GM21737 (cell line): ENCODE data around the gene LRRC28.

Experiments used
- ATAC-seq: cut with Tn5 transposase; IDR thresholded peaks from one replicate; pipeline ENCODE4 v1.9.1; 2021; ENCODE audit warnings: mild to moderate bottlenecking, moderate library complexity; ENCODE audit not compliant: unreplicated experiment

The LRRC28 gene

DNA sequence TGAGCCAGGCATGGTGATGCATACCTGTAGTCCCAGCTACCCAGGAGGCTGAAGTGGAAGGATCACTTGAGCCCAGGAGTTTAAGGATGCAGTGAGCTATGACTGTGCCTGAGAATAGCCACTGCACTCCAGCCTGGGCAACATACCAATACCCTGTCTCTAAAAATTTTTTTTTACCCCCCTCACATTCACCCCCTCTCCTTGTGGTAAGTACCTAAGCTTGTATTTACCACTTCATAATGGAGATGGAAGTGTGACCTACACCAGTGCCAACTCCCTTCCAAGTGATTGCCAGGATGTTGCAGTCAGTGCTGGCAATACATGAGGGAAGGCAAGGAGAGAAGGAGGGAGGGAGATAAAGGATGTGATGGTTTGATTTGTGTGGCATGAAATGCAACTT is 84.2 kb downstream of the LRRC28 start:
- no peak for ATAC-seq

DNA sequence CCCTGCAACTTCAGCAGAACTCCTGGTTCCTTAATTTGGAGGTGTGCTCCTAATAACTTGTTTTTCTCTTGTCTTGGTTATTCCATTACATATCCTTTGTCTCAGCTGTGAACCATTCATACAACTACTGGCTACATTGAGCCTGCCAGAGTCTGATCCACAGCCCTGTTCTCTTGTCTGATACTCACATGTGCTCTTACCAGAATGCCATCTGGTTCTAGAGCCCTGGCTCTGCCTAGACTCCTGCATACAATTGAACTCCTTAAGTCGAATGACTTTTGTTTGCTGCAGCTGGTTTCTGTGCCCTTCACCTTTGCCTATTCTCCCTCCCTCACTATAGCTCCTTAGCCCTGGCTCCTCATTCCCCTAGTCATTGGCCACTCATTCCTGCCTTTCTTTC is 85.5 kb downstream of the LRRC28 start:
- ATAC-seq: no peak

DNA sequence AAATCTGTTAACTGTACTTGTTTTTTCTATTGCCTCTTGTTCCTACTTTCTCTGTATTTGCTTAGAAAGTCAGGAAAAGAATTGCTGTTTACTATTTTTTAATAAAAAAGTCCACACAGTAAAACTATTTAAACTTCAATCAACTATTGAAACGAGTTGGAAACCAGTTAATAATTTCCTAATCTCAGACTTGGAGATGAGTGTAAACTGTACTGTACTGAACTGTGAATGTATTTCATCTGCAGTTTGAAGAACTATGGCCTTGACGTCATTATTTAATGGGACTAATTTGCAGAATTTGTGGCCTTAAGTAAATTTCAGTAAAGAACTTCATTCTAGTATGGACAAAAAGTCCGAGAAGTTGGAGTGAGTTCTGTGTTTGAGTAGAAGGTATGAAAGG is 89.1 kb downstream of the LRRC28 start:
- ATAC-seq: no peak

DNA sequence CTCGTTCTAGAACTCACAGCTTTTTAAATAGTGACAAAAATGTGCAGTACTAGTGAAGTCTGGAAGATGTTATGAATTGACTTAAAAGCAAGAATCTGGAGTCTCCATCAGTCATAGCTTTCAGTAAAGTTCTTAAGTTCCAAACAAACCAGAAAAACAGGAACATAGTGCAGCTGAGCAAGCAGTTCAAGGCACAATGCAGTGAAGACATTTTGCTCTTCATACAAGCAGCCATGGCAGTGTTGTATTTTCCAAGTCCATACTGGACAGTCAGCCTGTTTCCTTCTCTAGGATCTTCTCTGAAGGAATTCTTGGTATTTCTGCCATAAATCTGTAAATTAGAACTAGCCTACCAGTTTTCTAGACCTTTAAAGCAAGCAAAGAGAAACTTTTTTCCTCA is 90.5 kb downstream of the LRRC28 start:
- ATAC-seq: no peak

DNA sequence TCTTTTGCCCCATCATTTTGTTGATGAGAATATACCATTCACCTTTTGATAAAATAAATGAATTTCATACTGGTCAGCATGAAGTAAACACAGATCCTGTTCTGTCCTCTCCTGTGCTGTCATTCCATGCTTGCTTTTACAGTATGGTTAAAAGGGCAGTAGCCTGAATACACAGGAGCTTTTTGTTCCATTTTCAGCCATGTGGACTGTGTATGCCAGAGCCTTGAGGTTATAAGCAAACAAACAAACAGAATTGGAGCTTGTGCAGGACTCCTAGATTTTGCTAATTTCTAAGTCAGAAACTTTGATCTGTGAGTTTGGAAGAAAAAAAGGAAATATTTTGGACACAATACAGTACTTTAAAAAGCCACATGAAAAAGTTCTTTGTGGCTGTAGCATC is 91.9 kb downstream of the LRRC28 start:
- no peak for ATAC-seq

DNA sequence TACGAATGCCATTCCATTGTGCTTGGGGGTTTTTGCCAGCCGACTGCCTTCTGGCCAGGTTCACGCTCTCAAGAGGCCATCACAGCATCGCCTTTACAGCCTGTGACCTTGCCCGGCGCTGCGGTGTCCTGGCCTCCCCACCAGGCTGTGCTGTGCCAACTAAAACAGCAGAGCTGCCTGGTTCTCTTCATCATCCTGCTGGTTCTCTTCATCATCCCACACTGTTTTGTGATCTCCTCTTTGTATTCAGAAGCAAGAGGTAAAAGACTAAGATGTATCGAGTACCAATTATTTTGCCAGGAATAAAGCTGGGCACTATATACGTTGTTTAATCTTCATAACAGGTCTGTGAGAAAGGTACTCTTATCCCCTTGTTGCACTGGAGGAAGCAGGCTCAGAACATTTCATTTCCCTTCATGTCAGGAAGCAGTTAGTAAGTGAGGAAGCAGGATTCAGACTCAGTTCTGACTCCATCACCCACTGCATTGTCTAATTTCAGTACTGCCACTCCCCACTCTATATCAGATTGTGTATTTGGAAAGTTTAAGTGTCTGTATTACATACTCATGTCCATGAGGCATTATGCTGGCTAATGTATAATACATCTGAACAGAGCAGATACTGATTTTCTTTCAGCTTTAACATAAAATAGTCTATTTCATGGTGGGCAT is 92.7 kb downstream of the LRRC28 start:
- ATAC-seq: no peak

DNA sequence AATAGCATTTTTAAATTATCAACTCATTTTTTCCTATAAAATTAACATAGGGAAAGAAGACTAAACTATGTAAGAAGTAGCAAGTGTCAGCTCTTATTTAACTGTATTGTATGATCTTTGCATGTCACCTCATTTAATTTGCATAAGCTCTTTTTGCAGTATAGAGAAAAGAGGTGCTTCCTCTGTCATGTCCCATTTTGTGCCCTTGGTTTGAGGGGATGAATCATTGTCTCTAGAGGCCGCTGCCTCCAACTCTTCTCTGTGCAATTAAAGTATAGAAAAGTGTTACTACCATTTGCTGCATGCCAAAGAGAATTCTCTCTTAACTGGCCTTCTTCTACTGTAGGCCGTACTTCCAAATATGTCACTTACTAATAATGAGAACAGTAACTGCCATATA is 93.4 kb downstream of the LRRC28 start:
- ATAC-seq: no peak

DNA sequence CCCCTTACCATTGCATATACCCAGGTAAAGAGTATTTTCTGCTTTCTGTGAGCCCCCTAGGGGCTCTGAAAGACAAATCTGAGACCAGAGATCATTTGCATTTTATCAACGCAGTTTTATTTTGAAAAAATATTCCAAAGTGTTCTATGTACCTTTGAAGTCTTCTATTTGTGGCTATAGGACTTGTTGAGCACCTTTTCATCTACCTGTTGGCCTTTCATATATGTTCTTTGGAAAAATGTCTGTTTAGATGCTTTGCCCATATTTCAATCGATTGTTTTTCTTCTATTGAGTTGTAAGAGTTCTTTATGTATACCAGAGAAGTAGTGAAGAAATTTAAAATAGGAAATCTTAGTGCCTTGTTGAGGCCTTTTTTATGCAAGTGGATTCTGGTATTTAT is 94.0 kb downstream of the LRRC28 start:
- no peak for ATAC-seq

DNA sequence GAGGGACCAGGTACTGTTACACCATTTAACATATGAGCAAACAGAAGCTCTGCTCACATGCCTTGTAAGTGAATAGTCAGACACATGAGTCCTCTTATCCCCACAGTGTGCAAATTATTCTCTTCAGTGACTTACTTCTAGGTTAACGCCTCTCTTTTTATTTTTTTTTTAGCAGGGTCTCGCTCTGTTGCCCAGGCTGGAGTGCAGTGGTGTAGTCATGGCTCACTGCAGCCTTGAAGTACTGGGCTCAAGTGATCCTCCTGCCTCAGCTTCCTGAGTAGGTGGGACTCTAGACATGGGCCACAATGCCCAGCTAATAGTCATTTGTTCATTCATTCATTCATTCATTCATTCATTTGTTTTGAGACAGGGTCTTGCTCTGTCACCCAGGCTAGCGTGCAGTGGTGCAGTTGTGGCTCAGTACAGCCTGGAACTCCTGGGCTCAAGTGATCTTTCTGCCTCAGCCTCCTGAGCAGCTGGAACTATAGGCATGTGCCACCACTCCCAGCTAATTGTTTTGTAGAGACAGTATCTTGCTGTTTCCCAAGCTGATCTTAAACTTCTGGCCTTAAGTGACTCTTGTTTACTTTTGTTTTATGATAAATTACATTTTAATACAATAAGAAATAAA is 94.7 kb downstream of the LRRC28 start:
- no peak for ATAC-seq

DNA sequence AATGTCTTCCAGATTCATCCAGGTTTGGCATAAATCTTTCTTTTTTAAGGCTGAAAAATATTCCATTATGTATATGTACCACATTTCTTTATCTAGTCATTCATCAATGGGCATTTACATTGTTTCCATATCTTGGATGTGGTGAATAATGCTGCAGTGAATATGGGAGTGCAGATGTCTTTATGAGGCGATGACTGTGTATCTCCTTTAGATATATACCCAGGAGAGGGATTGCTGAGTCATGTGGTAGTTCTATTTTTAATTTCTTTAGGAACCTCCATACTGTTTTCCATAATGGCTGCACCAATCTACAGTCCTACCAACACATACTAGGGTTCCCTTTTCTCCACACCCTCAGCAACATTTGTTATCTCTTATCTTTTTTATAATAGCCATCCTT is 96.3 kb downstream of the LRRC28 start:
- ATAC-seq: no peak

DNA sequence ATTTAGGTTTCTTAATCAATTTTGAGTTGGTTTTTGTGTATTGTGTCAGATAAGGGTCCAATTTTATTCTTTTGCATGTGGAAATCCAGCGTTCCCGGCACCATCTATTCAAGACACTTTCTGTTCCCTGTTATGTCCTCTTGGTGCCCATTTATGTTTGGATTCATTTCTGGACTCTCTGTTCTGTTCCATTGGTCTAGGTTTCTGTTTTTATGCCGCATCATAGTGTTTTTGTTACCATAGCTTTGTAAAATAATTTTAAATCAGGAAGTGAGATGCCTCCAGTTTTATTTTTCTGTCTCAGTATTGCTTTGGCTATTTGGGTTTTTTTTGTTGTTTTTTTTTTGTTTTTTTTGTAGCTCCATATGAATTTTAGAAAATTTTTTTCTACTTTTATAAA is 97.1 kb downstream of the LRRC28 start:
- ATAC-seq: no peak

DNA sequence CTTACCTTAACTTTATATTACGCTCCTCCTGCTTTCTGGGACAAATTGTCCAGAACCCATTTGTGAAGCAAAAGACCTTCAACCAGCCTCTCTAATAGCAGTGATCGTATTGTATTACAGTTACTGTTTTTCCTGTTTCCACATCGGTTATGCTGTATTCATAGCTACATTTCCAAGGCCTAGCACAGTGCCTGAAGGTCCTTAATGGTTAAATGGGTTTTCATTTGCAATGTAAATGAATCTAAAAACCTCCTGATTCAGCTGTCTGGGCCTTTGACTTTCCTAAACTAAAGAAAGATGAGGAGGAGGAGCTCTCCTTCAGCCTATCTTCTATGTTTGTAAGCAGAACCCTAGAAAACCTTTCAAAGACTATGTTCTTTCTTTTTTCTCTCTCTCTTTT is 99.1 kb downstream of the LRRC28 start:
- ATAC-seq: no peak

DNA sequence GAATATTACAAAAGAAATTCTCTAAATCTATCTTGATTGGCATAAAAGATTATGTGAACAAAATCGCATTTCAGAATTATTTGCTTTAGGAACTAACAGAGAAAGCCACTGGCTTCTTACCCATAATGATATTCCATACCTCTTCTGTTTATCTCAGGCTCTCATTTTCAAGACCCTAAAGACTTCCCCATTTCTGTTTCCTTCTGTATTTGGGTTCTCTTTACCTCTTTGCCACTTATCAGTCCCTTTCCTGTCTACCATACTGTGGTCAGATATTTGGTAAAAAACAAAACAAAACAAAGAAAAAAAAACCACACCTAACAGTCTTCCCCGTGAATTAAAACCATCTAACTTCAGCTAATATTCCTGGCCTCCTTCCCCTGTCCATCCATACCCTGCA is 108.5 kb downstream of the LRRC28 start:
- ATAC-seq: no peak

DNA sequence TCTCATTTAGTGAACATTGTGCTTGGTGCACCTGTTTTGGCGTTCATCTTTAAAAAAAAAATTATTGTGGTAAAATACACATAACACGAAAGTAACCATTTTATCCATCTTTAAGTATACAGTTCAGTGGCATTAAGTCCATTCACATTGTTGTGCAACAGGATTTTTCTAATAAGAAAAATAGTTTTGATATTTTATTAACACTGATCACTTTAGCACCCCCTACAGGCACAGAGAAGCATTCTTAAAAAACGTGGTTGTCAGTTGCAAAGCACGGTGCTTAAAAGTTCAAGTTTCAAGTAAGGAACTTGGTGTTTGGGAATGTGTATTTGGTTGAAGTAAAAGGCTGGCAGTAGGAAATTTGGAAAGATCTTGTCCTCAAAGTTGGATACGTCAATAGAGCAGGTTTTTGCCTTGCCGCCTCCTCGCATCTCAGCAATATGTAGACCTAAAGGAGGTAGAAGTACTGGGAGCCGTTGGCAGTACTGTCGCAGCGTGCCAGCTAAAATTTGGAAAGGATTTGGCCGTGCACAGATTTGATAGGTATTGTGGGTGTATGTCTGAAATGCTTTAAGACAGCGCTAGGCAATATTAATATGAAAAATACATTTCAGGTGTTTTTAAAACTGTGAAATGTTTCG is 110.4 kb downstream of the LRRC28 start:
- ATAC-seq: no peak

DNA sequence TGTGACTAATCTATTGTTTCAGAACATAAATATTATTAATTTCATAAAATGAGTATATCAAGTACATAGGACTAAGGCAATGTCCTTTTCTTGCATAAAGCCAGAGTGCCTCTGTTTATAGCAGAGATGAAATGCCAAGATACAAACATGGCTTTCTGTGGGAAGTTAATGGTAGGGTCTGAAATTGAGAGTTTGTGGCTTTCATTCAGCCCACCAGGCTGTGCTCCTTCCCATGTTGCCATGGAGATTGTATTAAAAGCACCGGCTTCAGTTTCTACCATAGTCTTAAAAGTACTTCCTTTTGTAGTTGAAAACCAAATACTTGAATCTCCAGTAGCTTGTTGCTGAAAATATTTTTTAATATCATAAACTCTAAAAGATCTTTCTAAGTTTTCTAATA is 114.0 kb downstream of the LRRC28 start:
- peak; percentile 72 for ATAC-seq

DNA sequence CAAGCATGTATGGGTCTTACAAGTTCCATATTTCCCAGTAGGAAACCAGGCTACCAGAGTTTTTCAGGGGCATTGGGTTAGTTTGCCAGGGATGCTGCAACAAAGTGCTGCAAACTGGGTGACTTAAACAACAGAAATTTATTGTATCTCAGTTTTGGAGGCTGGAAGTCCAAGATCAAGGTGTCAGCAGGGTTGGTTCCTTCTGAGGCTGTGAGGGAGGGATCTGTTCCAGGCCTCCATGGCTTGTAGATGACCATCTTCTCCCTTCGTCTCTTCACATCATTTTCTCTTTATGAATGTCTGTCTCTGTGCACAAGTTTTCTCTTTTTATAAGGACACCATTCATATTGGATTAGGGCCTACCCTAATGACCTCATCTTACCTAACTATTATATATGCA is 114.7 kb downstream of the LRRC28 start:
- ATAC-seq: no peak

DNA sequence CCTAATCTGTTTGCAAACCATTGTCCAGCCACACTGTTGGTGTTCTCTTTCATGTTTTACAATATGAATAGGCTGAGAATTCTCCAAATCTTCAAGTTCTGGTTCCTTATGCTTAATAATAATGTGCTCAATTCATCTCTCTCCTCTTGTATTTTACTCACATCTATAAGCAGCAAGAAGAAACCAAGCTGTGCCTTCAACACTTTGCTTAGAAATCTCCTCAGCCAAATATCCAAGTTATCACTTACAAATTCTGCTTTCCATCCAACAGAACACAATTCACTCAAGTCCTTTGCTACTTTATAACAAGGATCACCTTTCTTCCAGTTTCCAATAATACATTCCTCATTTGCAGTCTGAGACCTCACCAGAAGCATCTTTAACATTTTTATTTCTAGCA is 117.5 kb downstream of the LRRC28 start:
- no peak for ATAC-seq

DNA sequence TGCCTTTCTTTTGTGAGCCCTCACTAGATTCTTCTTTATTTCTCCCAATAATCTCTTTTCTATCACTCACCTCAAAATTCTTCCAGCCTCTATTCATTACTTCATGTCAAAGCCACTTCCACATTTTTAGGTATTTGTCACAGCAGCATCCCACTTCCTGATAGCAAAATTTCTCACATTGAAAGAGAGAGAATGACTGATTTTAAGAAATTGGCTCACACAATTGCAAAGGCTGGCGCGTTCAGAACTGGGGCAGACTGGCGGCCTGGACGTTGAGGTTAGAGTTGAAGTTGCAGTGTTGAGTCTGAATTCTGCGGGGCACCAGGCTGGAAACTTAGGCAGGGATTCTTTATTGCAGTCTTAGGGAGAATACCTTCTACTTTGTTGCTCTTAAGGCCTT is 117.9 kb downstream of the LRRC28 start:
- ATAC-seq: no peak

DNA sequence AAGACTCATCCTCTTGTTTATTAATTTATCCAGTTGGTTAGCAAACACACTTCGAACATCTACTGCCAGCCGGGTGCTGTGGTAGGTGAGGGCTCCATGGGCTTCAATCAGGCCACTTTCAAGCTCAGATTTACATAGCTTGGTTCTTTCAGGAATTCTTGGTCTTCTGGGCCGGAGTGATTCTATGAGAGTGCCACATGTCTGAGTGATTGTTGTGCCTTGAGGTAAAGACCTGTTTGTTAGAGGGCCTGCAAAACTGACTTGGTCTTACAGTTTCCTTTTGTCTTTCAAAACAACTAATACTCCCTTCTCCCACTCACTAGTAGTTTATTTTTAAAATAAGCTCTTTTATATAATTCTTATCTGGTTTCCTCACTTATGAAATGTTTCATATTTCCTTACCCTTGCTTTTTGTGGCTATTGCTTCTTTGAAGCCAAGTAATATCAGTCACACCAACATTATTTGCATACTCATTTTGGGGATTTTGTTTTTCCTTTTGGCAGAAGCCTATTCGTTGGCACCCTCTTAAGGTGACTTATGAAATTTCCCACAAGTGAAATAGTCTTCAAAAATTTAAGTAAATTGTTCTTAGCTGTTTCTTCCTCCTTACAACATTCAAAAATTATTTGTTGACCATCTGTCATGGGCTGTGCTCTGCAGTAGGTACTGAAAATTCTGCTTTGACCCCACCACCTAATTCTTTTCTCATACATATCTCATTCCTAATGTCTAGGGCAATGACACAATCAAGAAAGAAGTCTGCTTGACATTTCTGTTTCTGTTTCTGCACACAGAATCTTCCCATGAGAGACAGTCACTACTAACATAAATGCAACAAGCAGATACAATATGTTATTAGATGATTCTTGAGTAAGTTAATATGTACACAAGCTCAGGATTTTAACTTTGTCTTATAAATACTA is 120.2 kb downstream of the LRRC28 start:
- ATAC-seq: peak; percentile 73

DNA sequence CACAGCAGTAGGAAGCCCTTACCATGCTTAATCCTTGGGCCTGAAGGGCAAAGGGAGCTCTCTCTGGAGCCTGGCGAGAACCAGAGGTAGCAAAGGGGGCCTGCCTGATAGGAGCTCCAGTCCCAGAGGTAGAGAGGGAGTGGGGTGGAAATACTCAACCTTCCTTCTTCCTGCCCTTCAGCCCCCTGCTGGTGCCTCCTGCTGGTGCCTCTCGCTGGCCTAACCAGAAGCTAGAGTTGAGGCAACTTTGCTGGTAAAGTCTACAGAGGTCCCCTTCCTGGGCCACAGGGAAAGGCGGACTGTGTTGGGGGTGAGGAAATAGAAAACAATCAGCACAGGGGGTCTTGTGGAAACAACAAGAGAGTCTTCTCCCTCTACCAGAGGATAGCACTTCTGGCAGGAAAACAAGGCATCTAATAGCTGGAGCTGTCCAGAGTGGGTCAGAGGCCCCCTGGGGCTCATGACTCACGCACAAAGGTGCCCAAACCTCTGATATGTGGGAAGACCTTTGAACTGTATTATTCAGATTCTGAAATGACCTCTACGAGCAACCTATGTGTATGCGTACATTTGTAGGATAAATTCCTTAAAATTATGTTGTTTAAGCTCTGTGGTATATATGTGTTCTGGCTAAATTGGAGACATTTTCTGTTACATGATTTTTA is 133.9 kb downstream of the LRRC28 start:
- no peak for ATAC-seq

DNA sequence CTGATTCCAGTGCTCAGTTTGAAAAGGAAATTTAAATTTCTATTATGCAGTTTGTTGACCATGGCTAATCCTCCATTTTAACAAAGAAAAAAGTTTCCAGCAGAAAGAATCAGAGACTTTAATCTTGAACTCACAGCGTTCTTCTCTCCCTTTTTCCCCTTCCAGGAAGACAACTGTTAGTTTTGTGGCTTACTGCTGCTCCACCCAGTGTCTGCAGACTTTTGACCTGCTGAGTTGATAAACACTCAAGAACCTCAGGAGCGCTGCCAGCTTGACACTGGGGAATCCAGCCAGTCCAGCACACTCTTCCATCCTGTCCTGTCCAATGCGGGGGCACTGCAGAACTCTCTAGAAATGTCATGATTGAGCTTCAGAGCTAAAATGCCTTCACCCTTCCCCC is 134.6 kb downstream of the LRRC28 start:
- no peak for ATAC-seq
